ENCODE measurements around the gene GAL3ST1. TPM values are rescaled to one million over a fixed set of nuclear protein-coding genes. Genes with fewer than 3 reads are reported as not detected.

The GAL3ST1 gene
- total and polyA plus RNA-seq, 2 of the 8 experiments (the other 6 are each of a cell fraction or from before 2014, with no cell fraction given) = 11.0 to 32.5 TPM

DNA sequence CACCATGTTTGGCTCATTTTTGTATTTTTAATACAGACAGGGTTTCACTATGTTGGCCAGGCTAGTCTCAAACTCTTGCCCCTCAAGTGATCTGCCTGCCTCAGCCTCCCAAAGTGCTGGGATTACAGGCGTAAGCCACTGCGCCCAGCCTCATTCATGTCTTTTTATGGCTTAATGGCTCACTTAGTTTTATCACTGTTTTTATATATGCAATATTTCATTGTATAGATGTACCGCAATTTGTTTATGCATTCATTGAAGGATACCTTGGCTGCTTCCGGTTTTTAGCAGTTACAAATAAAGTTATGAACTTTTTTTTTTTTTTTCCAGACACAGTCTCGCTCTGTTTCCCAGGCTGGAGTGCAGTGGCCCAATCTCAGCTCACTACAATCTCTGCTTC lies 27.0 kb upstream of the GAL3ST1 start (continued):
- TF ChIP-seq CEBPB (IDR thresholded peaks at IDR 0.05; ENCODE audit: low read depth, low read length) (no peak), TEAD4 (IDR thresholded peaks at IDR 0.05; ENCODE audit: low read depth, low read length) (no peak), SP2 (IDR thresholded peaks at IDR 0.05; ENCODE audit: low read length) (no peak), NANOG (IDR thresholded peaks at IDR 0.05; ENCODE audit: insufficient read depth, low read depth, low read length, poor library complexity, severe bottlenecking) (no peak), SP1 (IDR thresholded peaks at IDR 0.05; ENCODE audit: low read depth, low read length) (no peak), JUN (IDR thresholded peaks at IDR 0.05; ENCODE audit: low read depth, low read length) (no peak)

All from H1 (cell line).